HFFc6 (cell line): ENCODE measurements around the gene CDH5. TPM values are rescaled to one million over a fixed set of nuclear protein-coding genes. Genes with fewer than 3 reads are reported as not detected.

Source experiments
- DNase-seq: peaks from one replicate; pipeline ENCODE4 v3.0.0-alpha.2; 2018
- H3K27ac Mint-ChIP-seq: 2 replicates; pipeline ENCODE4 v1.8.0; 2020; ENCODE audit warnings: mild to moderate bottlenecking, mixed read lengths
- H3K27me3 Mint-ChIP-seq: 2 replicates; pipeline ENCODE4 v1.8.0; 2021; ENCODE audit warnings: mild to moderate bottlenecking, moderate library complexity, mixed read lengths; ENCODE audit not compliant: insufficient read depth
- H3K36me3 Mint-ChIP-seq: 2 replicates; pipeline ENCODE4 v1.8.0; 2021; ENCODE audit warnings: low read depth, mixed read lengths
- H3K4me1 Mint-ChIP-seq: 2 replicates; pipeline ENCODE4 v1.8.0; 2020; ENCODE audit warnings: low read depth, mixed read lengths
- H3K4me3 Mint-ChIP-seq: 2 replicates; pipeline ENCODE4 v1.8.0; 2020; ENCODE audit warnings: mild to moderate bottlenecking, moderate library complexity, mixed read lengths
- H3K9me3 Mint-ChIP-seq: 2 replicates; pipeline ENCODE4 v1.8.0; 2020; ENCODE audit warnings: mild to moderate bottlenecking, mixed read lengths
- CTCF ChIP-seq: fragments of 200-600 bp; sonication (generic); IDR thresholded peaks from 2 replicates; pipeline ENCODE4 v1.5.0; 2021; ENCODE audit warnings: antibody characterized with exemption, mild to moderate bottlenecking
- total RNA-seq, 6 experiments: library from RNA; stranded (reverse); fragmentation: NEBNext Ultra II Directional; extraction: Animal tissue kit (Norgen Biotek cat#: 25700); gene quantifications; 2 replicates in 1 of 6; 3 replicates in 5 of 6; pipeline ENCODE4 v1.2.3, GENCODE V29; 2021

The CDH5 gene
- total RNA-seq, 6 experiments from 2014 or later, result not detected

GRCh38 chr16:66373667-66374066, 7.2 kb downstream of the CDH5 start:
- H3K36me3 Mint-ChIP-seq, result no peaks in the 10 kb centered on the region
- no peak overlapping the region for H3K27ac Mint-ChIP-seq
- H3K4me1 Mint-ChIP-seq, result no peaks in the 10 kb centered on the region
- no peak overlapping the region for H3K4me3 Mint-ChIP-seq
- peaks cover 18% of the 10 kb centered on the region for H3K27me3 Mint-ChIP-seq
- TF ChIP-seq CTCF, result no peak
- no peaks in the 10 kb centered on the region for H3K9me3 Mint-ChIP-seq
- no peak for DNase-seq

GRCh38 chr16:66374176-66374575, 7.7 kb downstream of the CDH5 start:
- Mint-ChIP-seq H3K4me3 (no peak overlapping the region), H3K27ac (no peak overlapping the region), H3K4me1 (no peaks in the 10 kb centered on the region), H3K36me3 (no peaks in the 10 kb centered on the region), H3K27me3 (peaks cover 16% of the 10 kb centered on the region), H3K9me3 (no peaks in the 10 kb centered on the region)
- TF ChIP-seq CTCF, result no peak
- DNase-seq, result no peak

- Mint-ChIP-seq H3K9me3 (no peaks in the 10 kb centered on the region), H3K4me3 (no peak overlapping the region), H3K27me3 (peaks cover 18% of the 10 kb centered on the region), H3K36me3 (peaks cover 3% of the 10 kb centered on the region; the same call in 1 of the 2 replicates), H3K27ac (no peak overlapping the region), H3K4me1 (no peaks in the 10 kb centered on the region)
- TF ChIP-seq CTCF, result no peak
- DNase-seq, result no peak
Measured at GRCh38 chr16:66375451-66375850, 9.0 kb downstream of the CDH5 start.

GRCh38 chr16:66376114-66376513, 9.6 kb downstream of the CDH5 start:
- Mint-ChIP-seq H3K4me1 (no peaks in the 10 kb centered on the region), H3K9me3 (no peaks in the 10 kb centered on the region), H3K27me3 (peaks cover 18% of the 10 kb centered on the region), H3K27ac (no peak overlapping the region), H3K36me3 (peaks cover 5% of the 10 kb centered on the region; the same call in 1 of the 2 replicates), H3K4me3 (no peak overlapping the region)
- TF ChIP-seq CTCF, result no peak
- DNase-seq, result no peak

- no peak overlapping the region for H3K27ac Mint-ChIP-seq
- no peak for DNase-seq
- no peaks in the 10 kb centered on the region for H3K9me3 Mint-ChIP-seq
- TF ChIP-seq CTCF, result no peak
- no peak overlapping the region for H3K4me3 Mint-ChIP-seq
- peaks cover 18% of the 10 kb centered on the region for H3K27me3 Mint-ChIP-seq
- H3K4me1 Mint-ChIP-seq, result peaks cover 6% of the 10 kb centered on the region
- H3K36me3 Mint-ChIP-seq, result peaks cover 5% of the 10 kb centered on the region; the same call in 1 of the 2 replicates
Measured at GRCh38 chr16:66376577-66377305, 10.2 kb downstream of the CDH5 start.
